GM19193 (cell line): Measurements from ENCODE around the gene PPP1R1C.

Experiments
- POLR2A ChIP-seq: IDR thresholded peaks from 4 replicates; pipeline ENCODE4 v1.6.1; 2011; ENCODE audit not compliant: insufficient read depth, insufficient read length; ENCODE audit errors: extremely low read depth

Gene PPP1R1C

GRCh38 chr2:182062329-182062972 lies 76.8 kb downstream of the PPP1R1C start:
- no peak for TF ChIP-seq POLR2A

GRCh38 chr2:182064019-182064778 lies 78.5 kb downstream of the PPP1R1C start:
- no peak for TF ChIP-seq POLR2A

- TF ChIP-seq POLR2A, result no peak
Observed at GRCh38 chr2:182066400-182067087, 80.9 kb downstream of the PPP1R1C start.

GRCh38 chr2:182067393-182067792 lies 81.7 kb downstream of the PPP1R1C start:
- TF ChIP-seq POLR2A, result no peak

GRCh38 chr2:182068811-182069210 lies 83.2 kb downstream of the PPP1R1C start:
- no peak for TF ChIP-seq POLR2A

- TF ChIP-seq POLR2A, result no peak
Observed at GRCh38 chr2:182069416-182069815, 83.8 kb downstream of the PPP1R1C start.

- TF ChIP-seq POLR2A, result no peak
Observed at GRCh38 chr2:182069908-182070307, 84.3 kb downstream of the PPP1R1C start.

GRCh38 chr2:182070736-182071135 lies 85.1 kb downstream of the PPP1R1C start:
- TF ChIP-seq POLR2A, result no peak

- no peak for TF ChIP-seq POLR2A
Observed at GRCh38 chr2:182072861-182073260, 87.2 kb downstream of the PPP1R1C start.

GRCh38 chr2:182073613-182074012 lies 88.0 kb downstream of the PPP1R1C start:
- TF ChIP-seq POLR2A, result no peak

GRCh38 chr2:182077023-182077422 lies 91.4 kb downstream of the PPP1R1C start:
- no peak for TF ChIP-seq POLR2A

- TF ChIP-seq POLR2A, result no peak
Observed at GRCh38 chr2:182077448-182078142, 91.9 kb downstream of the PPP1R1C start.

- TF ChIP-seq POLR2A, result no peak
Observed at GRCh38 chr2:182078988-182079602, 93.4 kb downstream of the PPP1R1C start.

GRCh38 chr2:182080493-182080892 lies 94.8 kb downstream of the PPP1R1C start:
- TF ChIP-seq POLR2A, result no peak
